A549 (cell line): ENCODE measurements around the gene VPS13D.

Source experiments
- CTCF ChIP-seq: fragments of >200 bp; sonication (Bioruptor Twin); formaldehyde crosslinking; IDR thresholded peaks from 3 replicates; pipeline ENCODE4 v1.5.1; 2016
- E2F6 ChIP-seq: IDR thresholded peaks from 2 replicates; pipeline ENCODE4 v1.6.1; 2012; ENCODE audit warnings: low read depth, borderline replicate concordance
- REST ChIP-seq: fragments of 200-600 bp; sonication (generic); IDR thresholded peaks from 2 replicates; pipeline ENCODE4 v1.6.1; 2016; ENCODE audit warnings: antibody characterized with exemption, mild to moderate bottlenecking, moderate library complexity

DNA sequence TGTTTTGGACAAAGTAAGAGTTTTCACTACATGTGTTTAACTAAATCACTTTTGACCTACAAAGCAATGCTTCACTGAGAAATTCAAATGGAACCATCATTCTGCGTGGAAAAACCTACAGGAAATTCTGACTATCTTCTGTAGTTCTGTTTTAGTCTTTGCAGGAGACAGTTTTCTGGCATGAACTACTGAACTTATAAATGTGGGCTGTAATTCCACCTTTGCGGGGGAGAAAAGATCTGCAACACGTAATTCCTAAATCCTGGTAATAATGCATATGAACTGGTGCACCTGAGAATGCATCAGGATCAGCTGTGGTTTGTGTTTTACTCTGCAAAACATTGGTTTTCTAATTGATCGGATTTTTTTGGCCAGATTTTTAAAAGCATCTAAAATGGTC is 106.0 kb downstream of the VPS13D start:
- TF ChIP-seq REST (no peak), E2F6 (no peak), CTCF (no peak)
